NCI-H1694 treated with DMSO at 0.1 percent for 48 hours (cell line): Measurements from ENCODE around the gene NFATC3.

ENCODE experiments used
- DNase-seq: peaks from one replicate; lab custom pipeline; 2025; lab: John Stamatoyannopoulos, UW

Gene NFATC3

DNA sequence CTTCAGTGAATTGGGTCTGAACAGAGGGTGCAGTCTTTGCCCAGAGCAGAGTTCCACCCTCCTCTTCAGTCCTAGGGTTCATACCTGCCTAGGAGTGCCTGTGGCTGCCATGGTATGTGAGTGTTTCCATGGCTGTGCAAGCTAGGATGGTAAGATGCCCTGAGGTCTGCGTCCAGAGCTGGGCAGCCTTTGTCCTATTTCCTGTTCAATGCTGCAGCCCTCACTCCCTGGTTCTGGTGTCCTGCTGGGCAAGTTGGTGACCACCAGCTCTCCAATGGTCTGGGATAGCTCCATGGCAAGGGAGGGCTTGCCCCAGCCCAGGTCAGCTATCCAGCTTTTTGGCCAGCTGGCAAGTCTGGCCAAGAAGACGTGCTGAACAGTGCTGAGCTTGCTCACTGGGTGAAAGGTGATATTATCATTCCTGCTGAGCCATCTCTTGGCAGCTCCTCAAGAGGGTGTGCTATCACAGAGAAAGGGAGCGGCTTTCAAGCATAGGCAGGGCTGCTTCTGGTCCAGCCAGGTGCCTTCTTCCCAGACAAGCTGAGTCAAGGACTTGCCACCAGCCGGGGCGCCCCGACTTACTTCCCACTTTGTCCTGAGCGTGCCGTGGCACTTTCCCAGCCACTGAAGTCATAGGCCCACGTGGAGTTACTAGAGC lies 13.0 kb upstream of the NFATC3 start:
- no peak for DNase-seq

DNA sequence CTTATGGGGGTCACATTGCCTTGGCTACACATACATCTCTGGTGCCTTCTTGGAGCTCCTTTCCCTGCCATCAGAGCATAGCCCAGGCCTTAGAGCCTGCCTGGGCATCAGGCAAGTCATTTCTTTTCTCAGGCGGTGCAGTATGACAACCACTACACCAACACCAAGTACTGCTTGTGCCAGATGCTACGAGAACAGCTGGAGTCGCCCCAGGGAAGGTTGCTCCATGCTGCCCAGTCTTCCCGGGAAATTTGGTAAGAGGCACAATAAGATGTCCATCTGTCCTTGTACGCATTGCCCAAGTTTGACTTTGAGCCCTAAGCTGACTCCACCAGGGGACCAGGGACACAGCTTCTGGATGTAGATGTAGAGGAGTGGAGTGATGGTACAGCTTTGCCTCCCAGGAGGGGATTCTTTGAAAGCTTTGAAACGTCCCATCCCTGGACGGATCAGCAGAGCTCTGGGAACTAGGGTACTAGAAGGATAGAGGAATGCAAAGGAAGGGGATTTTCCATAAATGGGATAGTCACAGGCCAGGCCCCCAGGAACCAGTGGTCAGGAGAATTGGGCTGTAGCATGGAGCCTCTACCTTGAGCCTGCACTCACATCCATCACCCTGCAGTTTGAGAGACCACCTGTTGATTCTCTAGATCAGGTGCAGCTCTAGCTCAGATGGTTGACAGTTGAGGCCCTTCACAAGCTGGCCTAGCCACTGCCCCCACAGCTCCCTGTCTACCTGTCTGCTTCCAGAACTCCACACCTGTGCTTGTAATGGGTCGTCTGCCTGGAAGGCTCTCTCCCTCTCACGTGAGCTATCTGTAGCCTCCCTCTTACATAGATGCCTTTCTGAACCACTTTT lies 11.0 kb upstream of the NFATC3 start:
- DNase-seq = no peak

DNA sequence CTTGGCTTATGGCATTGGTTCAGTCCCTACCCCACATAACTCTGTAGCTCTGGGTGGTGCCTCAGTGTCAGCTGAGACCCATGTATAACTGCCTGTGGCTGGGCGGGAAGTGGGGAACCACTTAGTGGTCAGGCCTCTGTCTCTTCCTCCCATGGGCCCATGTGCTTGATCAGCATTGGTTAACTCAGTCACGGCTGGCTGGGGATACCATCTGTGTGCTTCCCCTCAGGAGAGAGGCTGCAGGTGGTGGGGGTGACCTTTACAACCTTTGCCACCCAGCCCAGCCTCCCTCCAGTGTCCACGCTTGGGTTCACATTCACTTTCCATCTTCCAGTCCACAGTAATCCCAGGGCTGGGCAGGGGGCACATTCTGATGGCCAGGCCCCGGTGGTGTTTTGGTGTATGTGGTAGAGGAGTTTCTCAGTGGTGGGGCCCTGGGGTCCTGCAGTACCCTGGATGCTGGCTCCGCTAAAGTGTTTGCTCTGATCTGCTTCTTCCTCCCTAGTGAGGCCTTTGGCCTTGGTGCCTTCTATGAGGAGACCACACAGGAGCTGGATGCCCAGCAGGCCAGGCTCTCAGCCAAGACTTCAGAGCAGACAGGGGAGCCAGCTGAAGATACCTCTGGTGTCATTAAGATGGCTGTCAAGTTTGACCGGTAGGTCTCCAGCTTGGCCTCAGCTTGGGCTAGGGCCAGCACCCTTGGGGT lies 10.2 kb upstream of the NFATC3 start:
- no peak for DNase-seq

DNA sequence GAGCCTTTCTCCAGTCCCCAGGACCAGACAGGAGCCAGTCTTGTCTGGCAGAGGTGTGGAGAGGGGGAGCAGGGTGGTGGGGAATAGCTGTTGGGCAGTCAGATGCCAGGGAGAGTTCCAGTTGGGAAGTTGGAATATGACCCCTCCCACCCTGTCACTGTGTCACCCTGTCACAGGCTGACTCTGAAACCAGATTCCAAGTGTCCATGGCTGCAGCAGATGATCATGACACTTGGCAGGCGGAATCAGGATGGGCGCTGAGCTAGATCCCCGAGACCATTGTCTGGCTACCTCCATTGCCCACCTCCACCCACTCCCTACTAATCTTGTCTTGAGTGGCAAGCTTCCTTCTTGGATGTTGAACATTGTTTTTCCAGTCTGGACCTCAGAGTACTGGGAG lies 9.2 kb upstream of the NFATC3 start:
- no peak for DNase-seq

DNA sequence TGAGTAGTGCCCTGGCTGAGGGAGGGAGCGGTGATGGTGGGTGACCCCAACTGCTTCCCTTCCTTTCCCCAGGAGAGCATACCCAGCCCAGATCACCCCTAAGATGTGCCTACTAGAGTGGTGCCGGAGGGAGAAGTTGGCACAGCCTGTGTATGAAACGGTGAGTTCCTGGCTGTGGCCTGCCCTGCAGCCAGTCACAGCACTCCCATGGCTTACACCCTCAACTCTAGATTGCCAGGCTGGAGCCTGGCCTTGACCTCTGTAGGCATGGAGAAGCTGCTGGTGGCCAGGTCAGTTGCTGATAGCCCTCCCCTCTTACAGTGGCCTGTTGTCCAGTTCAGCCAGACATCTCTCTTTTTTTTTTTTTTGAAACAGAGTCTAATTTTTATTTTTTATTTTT lies 8.6 kb upstream of the NFATC3 start:
- no peak for DNase-seq

DNA sequence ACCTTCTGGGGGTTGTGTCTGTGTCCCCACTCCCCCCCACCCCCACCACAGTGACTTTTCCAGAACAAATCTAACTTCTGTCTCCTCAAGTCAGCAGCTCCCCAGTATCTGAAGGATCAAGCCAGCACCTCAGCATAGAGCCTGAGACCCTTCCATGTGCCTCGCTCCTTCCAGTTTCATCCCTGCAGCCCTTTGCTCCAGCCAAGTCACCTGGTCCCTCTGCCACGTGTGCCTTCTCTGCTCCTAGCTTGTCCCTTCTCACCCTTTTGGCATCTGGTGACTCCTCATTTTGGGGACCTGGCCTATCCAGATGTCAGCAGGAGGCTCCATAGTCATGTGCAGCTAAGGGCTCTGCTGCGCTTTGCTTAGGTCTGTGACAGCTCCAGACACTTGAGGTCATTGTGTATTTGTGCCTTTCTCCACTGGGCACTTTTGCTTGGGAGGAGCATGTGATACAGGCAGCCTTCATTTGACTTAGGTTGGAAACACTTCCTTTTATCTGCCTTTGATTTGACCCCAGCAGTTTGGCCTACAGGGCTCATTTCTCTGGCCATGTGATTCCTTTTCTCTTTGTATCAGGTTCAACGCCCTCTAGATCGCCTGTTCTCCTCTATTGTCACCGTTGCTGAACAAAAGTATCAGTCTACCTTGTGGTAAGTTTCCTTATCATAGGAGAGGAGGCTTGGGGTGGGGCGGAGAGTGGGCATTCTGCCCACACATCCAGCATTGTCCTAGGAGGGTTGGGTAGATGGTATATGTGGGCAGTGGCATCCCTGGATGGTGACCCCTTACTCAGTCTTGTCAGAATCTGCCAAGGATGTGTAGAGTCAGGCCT lies 7.1 kb upstream of the NFATC3 start:
- no peak for DNase-seq

DNA sequence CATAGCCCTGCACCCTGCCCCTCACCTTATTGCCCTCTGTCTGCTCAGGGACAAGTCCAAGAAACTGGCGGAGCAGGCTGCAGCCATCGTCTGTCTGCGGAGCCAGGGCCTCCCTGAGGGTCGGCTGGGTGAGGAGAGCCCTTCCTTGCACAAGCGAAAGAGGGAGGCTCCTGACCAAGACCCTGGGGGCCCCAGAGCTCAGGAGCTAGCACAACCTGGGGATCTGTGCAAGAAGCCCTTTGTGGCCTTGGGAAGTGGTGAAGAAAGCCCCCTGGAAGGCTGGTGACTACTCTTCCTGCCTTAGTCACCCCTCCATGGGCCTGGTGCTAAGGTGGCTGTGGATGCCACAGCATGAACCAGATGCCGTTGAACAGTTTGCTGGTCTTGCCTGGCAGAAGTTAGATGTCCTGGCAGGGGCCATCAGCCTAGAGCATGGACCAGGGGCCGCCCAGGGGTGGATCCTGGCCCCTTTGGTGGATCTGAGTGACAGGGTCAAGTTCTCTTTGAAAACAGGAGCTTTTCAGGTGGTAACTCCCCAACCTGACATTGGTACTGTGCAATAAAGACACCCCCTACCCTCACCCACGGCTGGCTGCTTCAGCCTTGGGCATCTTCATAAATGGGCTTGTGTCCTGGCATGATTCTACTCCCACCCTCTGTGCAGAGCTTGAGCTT lies 6.3 kb upstream of the NFATC3 start:
- no peak for DNase-seq

DNA sequence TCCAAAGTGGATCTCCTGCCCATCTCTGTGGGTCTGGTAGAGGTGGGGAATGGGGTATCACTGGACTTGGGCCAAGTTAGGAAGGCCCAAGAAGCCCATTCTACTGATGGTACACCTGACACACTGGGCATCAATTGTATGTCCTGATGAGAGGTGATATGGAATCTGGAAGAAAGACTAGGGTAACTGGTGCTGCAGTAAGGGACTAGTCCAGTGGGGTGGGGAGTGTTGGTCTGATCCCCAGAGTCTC lies 5.9 kb upstream of the NFATC3 start:
- DNase-seq = no peak

DNA sequence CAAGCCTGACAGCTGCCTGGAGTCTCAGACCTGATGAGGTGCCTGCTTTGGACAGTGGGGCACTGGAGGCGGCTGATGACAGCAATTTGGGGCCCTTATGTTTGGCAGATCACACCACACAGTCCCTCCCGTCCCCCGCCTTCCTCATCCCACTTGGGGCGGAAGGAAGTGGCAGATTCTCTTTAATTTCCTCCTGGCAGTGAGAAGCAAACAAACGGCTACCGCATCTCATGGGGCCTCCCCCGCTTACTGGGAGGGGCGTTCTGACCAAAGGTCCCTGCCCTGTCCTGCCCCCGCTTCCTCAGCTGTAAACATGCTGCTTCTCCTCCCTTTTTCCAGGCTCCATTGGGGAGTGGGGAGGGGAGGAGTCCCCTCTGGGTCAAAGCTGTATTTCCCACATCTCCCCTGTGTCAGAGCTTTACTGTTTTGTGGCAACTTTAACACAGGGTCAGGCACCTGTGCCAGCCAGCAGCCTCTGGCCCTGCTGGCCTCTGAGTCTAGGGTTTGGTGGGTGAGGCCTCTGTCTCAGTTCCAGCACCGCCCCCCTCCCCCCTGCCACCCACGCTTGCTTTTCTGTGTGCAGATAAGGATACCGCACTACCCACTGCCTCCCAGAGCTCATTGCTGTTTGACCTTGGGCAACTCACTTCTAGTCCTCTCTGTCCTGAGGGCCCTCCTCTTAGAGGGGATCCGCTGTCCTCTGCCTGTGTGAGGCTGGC lies 5.4 kb upstream of the NFATC3 start:
- DNase-seq = no peak

DNA sequence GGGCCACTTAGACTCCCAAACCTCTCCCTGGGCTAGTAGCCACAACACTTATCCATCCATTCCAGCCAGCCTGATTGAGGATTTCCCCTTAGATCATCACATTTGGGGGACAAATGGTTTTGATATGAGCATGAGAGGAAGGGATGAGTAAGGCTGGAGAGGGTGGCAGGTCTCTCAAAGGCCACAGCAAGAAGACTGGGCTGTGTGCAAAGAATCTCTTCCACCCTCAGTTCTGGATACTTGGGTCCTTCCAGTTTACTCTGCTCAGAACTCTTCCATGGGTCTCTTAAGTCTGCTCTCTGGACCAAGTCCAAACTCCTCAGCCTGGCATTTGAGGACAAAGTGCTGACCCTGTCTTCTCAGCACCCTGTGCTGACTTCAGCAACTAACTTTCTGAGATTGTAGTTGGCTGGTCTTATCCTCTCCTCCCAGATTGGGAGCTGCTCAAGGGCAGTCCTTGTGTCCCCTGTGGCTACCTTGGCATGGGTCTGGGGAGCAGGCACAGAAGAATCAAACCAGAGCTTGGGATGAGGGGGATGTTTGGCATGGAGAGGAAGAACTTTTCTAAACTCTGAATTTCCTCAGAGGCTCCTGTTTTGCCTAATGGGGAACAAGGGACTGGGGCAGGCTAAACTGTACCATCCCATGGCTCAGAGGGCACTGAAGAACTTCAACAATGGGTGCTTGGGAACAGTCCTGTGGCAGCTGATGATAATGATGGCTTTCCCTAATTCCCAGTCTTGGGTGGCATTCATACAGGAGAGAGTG lies 3.1 kb upstream of the NFATC3 start:
- DNase-seq = no peak

DNA sequence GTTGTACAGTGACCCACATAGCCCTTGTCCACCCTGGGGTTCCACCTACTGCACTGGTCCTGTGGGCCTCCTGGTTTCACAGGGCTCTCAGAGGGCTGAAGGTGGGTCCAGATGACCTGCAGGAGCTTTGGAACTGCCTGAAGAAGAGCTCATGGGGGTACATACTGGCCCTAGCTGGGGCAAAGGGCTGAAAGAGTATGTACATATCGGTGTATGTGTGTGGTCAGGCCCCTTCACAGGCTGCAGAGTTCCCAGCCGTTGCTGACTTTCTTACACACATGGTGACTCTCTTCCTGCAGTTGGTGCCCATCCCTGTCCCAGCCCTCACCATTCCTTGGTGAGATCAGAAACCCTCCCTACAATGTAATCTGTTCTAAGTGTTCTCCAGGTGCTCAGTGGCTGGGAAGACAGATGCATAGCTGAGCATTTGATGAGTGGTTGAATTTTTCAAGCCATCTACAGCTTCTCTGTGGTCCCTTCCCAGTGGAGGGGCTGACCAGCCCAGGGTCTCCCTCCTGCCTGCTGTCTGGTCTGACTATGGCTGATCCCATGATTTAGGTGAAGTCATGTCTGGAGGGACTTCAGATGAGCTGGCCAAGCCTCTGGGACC lies 2.4 kb upstream of the NFATC3 start:
- no peak for DNase-seq

DNA sequence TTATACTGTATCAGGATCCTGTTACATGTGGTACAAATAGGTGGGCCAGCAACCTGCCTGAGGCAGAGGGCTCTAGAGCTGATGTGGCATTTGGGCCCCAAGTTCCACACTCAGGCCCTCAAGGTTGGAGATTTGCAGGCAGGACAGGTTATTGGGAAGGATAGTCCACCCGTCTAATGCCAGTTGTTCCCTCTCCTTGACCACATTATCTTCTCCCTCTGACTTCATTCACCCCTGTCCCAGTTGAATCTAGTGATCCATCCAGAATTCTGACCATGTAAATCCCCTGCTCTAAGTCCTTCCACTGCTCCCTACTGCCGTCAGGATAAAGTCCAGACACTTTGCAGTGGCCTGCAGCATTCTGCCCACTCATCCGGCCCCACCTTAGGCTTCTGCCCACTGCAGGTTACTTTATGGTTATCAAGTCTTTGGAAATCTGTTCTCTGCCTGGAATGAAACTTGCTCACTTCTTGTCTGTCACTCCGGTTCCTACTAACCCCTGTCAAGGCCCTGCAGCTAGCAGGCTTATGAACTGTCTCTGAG lies 1.9 kb upstream of the NFATC3 start:
- no peak for DNase-seq

DNA sequence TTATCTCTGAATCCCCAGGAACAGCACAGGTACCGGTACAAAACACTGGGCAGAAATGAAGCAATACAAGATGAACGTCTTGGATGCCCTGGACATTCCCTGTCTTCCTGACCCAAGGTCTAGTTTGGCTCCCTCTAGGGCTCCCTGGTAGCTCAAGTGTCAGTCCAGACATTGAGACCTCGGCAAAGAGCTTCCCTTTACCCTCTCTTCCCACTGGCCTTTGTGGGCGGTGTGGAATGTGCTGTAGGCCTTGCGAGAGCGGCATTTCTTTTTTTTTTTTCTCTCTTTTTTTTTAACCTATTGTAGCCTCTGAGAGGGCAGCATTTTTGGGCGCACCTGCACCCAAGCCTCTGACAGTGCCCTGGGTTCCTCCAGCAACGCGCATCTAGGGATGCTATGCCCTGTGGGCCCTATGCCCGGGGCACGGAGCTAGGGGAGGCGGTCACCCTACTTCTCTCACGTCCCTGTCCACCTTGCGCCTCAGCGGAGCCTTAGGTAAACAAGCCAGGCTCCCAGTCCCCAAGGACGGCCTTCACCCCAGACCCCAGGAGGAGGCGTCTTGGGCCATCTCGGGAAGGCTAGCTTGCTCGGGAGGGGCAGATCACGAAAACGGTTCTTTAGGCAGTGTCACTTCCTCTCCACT lies 1.2 kb upstream of the NFATC3 start:
- DNase-seq = no peak

DNA sequence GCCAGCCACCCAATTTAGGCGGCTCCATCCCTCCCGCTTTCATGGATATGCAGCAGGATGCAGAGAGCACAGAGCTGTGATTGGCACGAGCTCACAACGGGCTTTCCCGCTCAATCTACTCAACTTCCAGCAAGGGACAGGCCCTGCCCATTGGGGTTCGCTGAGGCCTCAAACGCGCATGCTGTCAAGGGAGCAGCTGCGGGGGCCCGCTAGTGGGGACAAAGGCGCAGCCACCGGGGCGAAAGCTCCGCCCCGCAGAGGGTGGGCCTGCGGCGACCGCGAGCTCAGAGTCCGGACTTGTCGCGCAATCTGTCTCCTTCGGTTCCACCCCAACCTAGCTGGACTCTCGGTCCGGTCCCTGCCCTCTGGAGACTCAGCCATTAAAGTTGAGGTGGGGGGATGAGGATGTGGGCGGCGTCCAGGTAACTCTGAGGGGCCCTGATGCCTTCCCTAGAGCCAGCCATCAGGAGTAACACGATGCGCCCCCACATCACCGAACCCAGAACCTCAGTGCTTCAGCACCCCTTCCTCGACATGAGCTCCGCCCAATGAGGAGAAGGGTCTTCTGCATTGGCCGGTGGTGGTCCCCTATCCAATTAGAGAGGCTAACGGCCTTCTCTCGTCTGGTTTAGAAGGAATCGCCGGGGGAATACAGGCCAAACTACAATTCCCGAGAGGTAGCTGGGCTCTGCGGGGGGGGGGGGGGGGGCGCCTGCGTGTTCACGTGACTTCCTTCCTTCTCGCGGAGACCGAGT lies 489 bp upstream of the NFATC3 start:
- DNase-seq = peak; percentile 84

DNA sequence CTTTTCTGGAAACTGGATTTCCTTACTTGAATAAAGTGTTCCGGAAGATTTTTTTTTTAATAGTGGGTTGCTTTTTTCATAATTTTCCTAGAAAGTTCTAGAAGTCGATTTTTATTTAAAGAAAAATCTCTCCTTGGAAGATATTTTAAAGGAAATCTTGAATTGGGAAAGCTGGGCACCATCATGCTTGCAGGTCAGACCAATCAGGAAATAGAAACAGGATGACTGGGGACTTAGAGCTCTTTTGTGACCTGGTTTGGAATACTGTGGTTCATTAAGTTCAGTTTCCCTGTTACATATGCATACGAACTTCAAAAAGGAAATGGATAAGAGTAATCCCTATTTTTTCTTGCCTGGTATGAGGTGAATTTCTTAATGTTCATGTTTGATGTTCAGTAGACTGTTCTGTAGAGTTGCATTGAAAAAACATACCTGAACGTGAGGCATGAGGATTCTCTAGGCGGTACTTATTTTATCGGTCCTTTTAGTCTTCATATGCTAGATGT lies 1.2 kb downstream of the NFATC3 start:
- peak; percentile 15 for DNase-seq

DNA sequence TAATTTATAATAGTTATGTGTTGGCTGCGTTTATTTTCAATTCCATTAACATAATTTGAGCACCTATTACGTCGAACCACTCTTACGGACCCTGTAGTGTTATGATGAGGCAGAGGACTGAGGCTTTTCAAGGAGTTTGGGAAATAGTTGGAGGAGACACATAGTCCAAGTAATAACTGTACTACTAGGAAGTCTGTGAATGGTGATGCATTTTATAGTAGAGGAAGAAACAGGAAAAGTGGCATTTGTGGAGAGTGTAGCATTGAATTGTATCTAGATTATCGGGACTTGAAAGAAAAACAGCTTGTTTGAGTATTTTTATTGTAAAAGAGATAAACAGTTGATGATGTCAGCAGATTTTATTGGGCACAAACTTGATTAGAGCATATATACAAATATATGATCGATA lies 1.7 kb downstream of the NFATC3 start:
- no peak for DNase-seq

DNA sequence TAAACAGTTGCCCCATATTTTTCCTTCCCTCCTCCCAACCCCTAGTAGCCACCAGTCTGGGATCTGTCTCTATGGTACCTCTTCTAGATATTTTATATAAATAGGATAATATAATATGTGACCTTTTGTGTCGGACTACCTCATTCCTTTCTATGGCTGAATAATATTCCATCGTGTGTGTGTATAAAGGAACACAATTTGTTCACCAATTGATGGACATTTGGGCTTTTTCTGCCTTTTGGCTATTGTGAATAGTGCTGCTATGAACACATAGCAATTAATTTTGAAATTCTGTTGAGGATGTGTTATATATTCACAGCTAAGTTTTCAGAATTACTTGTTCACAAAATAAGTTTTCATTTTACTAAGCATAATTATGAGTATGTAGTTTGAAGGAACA lies 2.5 kb downstream of the NFATC3 start:
- no peak for DNase-seq
